Medulla oblongata (tissue), 1 donor: Measurements from ENCODE around the gene JPT1.

Experiments
- DNase-seq: peaks from one replicate; pipeline ENCODE4 v3.0.0-alpha.2; 2015; ENCODE audit errors: extremely low spot score

The JPT1 gene

GRCh38 chr17:75105126-75106080 is 48.9 kb downstream of the JPT1 start:
- DNase-seq = no peak

GRCh38 chr17:75103601-75104554 is 50.4 kb downstream of the JPT1 start:
- DNase-seq = no peak

- DNase-seq = peak; percentile 39
Measured at GRCh38 chr17:75102385-75102821, 51.9 kb downstream of the JPT1 start.

GRCh38 chr17:75099881-75100595 is 54.3 kb downstream of the JPT1 start:
- no peak for DNase-seq

GRCh38 chr17:75098861-75099260 is 55.5 kb downstream of the JPT1 start:
- DNase-seq = no peak

- no peak for DNase-seq
Measured at GRCh38 chr17:75097865-75098264, 56.4 kb downstream of the JPT1 start.

GRCh38 chr17:75096082-75096625 is 58.2 kb downstream of the JPT1 start:
- peak; percentile 70 for DNase-seq

- no peak for DNase-seq
Measured at GRCh38 chr17:75094871-75095399, 59.4 kb downstream of the JPT1 start.

GRCh38 chr17:75093548-75094158 is 60.7 kb downstream of the JPT1 start:
- no peak for DNase-seq

- DNase-seq = no peak
Measured at GRCh38 chr17:75091855-75092327, 62.4 kb downstream of the JPT1 start.

- DNase-seq = no peak
Measured at GRCh38 chr17:75090871-75091854, 63.1 kb downstream of the JPT1 start.

- no peak for DNase-seq
Measured at GRCh38 chr17:75088465-75089417, 65.6 kb downstream of the JPT1 start.

- peak; percentile 47 for DNase-seq
Measured at GRCh38 chr17:75087558-75088453, 66.5 kb downstream of the JPT1 start, which contains the start of gene SLC16A5. TSS of gene SLC16A5 (plus strand) at chr17:75087954. CDS start at chr17:75093637, 5,683 bp downstream.

GRCh38 chr17:75087182-75087557 is 67.1 kb downstream of the JPT1 start:
- no peak for DNase-seq

GRCh38 chr17:75086496-75087181 is 67.7 kb downstream of the JPT1 start:
- no peak for DNase-seq
